COLO668 (cell line): ENCODE measurements around the gene PYURF.

Experiments
- DNase-seq: peaks from one replicate; lab custom pipeline; 2025; ENCODE audit not compliant: unreplicated experiment; lab: John Stamatoyannopoulos, UW

The PYURF gene

GRCh38 chr4:88514557-88515511 is 8.7 kb downstream of the PYURF start:
- DNase-seq: peak; percentile 36

- DNase-seq: no peak
Observed at GRCh38 chr4:88511236-88511635, 12.3 kb downstream of the PYURF start.

GRCh38 chr4:88503344-88503743 is 20.2 kb downstream of the PYURF start:
- no peak for DNase-seq

GRCh38 chr4:88497859-88498409 is 25.6 kb downstream of the PYURF start:
- DNase-seq: no peak

- no peak for DNase-seq
Observed at GRCh38 chr4:88489100-88489761, 34.3 kb downstream of the PYURF start.

- no peak for DNase-seq
Observed at GRCh38 chr4:88481537-88481936, 42.0 kb downstream of the PYURF start.

- DNase-seq: no peak
Observed at GRCh38 chr4:88478247-88478646, 45.3 kb downstream of the PYURF start.

- no peak for DNase-seq
Observed at GRCh38 chr4:88477229-88477860, 46.2 kb downstream of the PYURF start.
